IMR-90 (cell line): ENCODE results near the gene TUBG2. TPM values are rescaled to one million over a fixed set of nuclear protein-coding genes. Genes with fewer than 3 reads are reported as not detected.
A peak's percentile ranks its signal among the peaks of the same experiment; 100 is the strongest.

Experiments used
- ATAC-seq: fragments of 200-7000 bp; cut with Tn5 transposase; 2 replicates; pipeline ENCODE4 v1.9.1; 2020; ENCODE audit warnings: low read depth, mild to moderate bottlenecking, moderate library complexity
- BruUV-seq: library from RNA; stranded (reverse); fragments of 400-500 nt; replicated peaks from 2 replicates; lab custom pipeline; 2021; lab: Mats Ljungman, UMichigan
- CTCF ChIA-PET: fragments of 300-600 bp; formaldehyde crosslinking; extraction: SDS; loops from one replicate; lab custom pipeline; 2021; ENCODE audit warnings: antibody characterized with exemption; lab: Yijun Ruan, JAX
- POLR2A ChIA-PET: fragments of 300-600 bp; sonication (Branson Sonifier 250); formaldehyde crosslinking; loops from one replicate; lab custom pipeline; 2022; ENCODE audit warnings: antibody characterized with exemption; ENCODE audit not compliant: unreplicated experiment; lab: Charles Lee
- DNase-seq: peaks from one replicate; pipeline ENCODE4 v3.0.0; 2013
- H2AFZ ChIP-seq: replicated peaks from 2 replicates; pipeline ENCODE3; 2013; ENCODE audit warnings: low read length, mild to moderate bottlenecking; ENCODE audit not compliant: poor library complexity
- H2AK5ac ChIP-seq: 2 replicates; pipeline ENCODE4 v1.6.1; 2013; ENCODE audit warnings: low read depth, low read length, inconsistent platforms
- H2AK9ac ChIP-seq: replicated peaks from 2 replicates; pipeline ENCODE3; 2013; ENCODE audit warnings: mild to moderate bottlenecking, low read depth, low read length, moderate library complexity; ENCODE audit not compliant: poor library complexity
- H2BK120ac ChIP-seq: 2 replicates; pipeline ENCODE4 v1.6.1; 2013; ENCODE audit warnings: low read depth, low read length, inconsistent platforms
- H2BK15ac ChIP-seq: 3 replicates; pipeline ENCODE4 v1.6.1; 2013; ENCODE audit warnings: low read depth, low read length, inconsistent platforms
- H2BK20ac ChIP-seq: 2 replicates; pipeline ENCODE4 v1.6.1; 2013; ENCODE audit warnings: low read depth, mild to moderate bottlenecking, inconsistent platforms, low read length, moderate library complexity
- H2BK5ac ChIP-seq: 2 replicates; pipeline ENCODE4 v1.6.1; 2013; ENCODE audit warnings: mild to moderate bottlenecking, low read depth, low read length, inconsistent platforms; ENCODE audit not compliant: poor library complexity, severe bottlenecking
- H3K14ac ChIP-seq: replicated peaks from 2 replicates; pipeline ENCODE4 v1.6.1; 2013; ENCODE audit warnings: low read depth, low read length, inconsistent platforms
- H3K18ac ChIP-seq: 2 replicates; pipeline ENCODE4 v1.6.1; 2013; ENCODE audit warnings: low read depth, low read length, control low read depth
- H3K23ac ChIP-seq: 2 replicates; pipeline ENCODE4 v1.6.1; 2013; ENCODE audit warnings: low read depth, low read length, inconsistent platforms
- H3K27ac ChIP-seq: 2 replicates; pipeline ENCODE4 v1.5.1; 2013; ENCODE audit warnings: mild to moderate bottlenecking, control low read depth, low read length; ENCODE audit not compliant: insufficient read depth
- H3K27me3 ChIP-seq: 2 replicates; pipeline ENCODE4 v1.6.1; 2013; ENCODE audit warnings: low read length; ENCODE audit not compliant: control insufficient read depth, insufficient read depth
- H3K36me3 ChIP-seq: 2 replicates; pipeline ENCODE4 v1.6.1; 2013; ENCODE audit warnings: low read length, mixed read lengths; ENCODE audit not compliant: control insufficient read depth, insufficient read depth
- H3K4ac ChIP-seq: 2 replicates; pipeline ENCODE4 v1.6.1; 2013; ENCODE audit warnings: low read depth, low read length, inconsistent platforms
- H3K4me1 ChIP-seq: 2 replicates; pipeline ENCODE4 v1.6.1; 2013; ENCODE audit warnings: low read length, mixed read lengths; ENCODE audit not compliant: control insufficient read depth, insufficient read depth
- H3K4me2 ChIP-seq: 2 replicates; pipeline ENCODE4 v1.6.1; 2013; ENCODE audit warnings: low read depth, mild to moderate bottlenecking, control low read depth, low read length, moderate library complexity
- H3K4me3 ChIP-seq: 2 replicates; pipeline ENCODE4 v1.5.1; 2013; ENCODE audit warnings: low read depth, mild to moderate bottlenecking, control low read depth, low read length, moderate library complexity; ENCODE audit not compliant: insufficient read depth
- H3K56ac ChIP-seq: 2 replicates; pipeline ENCODE4 v1.6.1; 2013; ENCODE audit warnings: low read length, inconsistent platforms; ENCODE audit not compliant: insufficient read depth; ENCODE audit errors: extremely low read depth
- H3K79me1 ChIP-seq, 2 experiments: 2 replicates each; pipeline ENCODE4 v1.6.1; 2013; ENCODE audit warnings: low read length in 2 of 2, inconsistent platforms in 1 of 2, low read depth in 1 of 2
- H3K9ac ChIP-seq: 2 replicates; pipeline ENCODE4 v1.6.1; 2013; ENCODE audit warnings: low read depth, low read length, control low read depth
- H3K9me1 ChIP-seq: 2 replicates; pipeline ENCODE4 v1.6.1; 2013; ENCODE audit warnings: low read length, inconsistent platforms; ENCODE audit not compliant: insufficient read depth
- H3K9me3 ChIP-seq: 2 replicates; pipeline ENCODE4 v1.6.1; 2013; ENCODE audit warnings: low read length; ENCODE audit not compliant: control insufficient read depth, insufficient read depth
- H4K20me1 ChIP-seq: 2 replicates; pipeline ENCODE4 v1.6.1; 2013; ENCODE audit warnings: low read length, inconsistent platforms; ENCODE audit not compliant: insufficient read depth
- H4K5ac ChIP-seq: 2 replicates; pipeline ENCODE4 v1.6.1; 2013; ENCODE audit warnings: mild to moderate bottlenecking, low read depth, low read length, control low read depth
- H4K8ac ChIP-seq, 2 experiments: 2 replicates each; pipeline ENCODE4 v1.6.1; 2013; ENCODE audit warnings: low read depth in 2 of 2, low read length in 2 of 2, control low read depth in 1 of 2, inconsistent platforms in 1 of 2
- H4K91ac ChIP-seq: 2 replicates; pipeline ENCODE4 v1.6.1; 2013; ENCODE audit warnings: low read depth, low read length, inconsistent platforms; ENCODE audit not compliant: insufficient read depth
- BHLHE40 ChIP-seq: fragments of 150-350 bp; IDR thresholded peaks from 2 replicates; pipeline ENCODE4 v1.6.1; 2016; ENCODE audit warnings: mild to moderate bottlenecking, low read depth, low read length
- CHD1 ChIP-seq: IDR thresholded peaks from 2 replicates; pipeline ENCODE4 v1.6.1; 2012; ENCODE audit warnings: low read depth, low read length, improper control_type of control experiment
- CTCF ChIP-seq: conservative IDR thresholded peaks from 2 replicates; pipeline ENCODE4 v1.5.1; 2012; ENCODE audit warnings: mild to moderate bottlenecking, low read depth, low read length, improper control_type of control experiment
- ELK1 ChIP-seq: fragments of 150-350 bp; IDR thresholded peaks from 2 replicates; pipeline ENCODE4 v1.6.1; 2016; ENCODE audit warnings: low read depth, mild to moderate bottlenecking, low read length, moderate library complexity, borderline replicate concordance
- FOS ChIP-seq: fragments of 150-350 bp; IDR thresholded peaks from 2 replicates; pipeline ENCODE4 v1.6.1; 2016; ENCODE audit warnings: low read depth, low read length
- MAFK ChIP-seq: IDR thresholded peaks from 2 replicates; pipeline ENCODE4 v1.6.1; 2012; ENCODE audit warnings: low read depth, low read length, improper control_type of control experiment
- MAZ ChIP-seq: IDR thresholded peaks from 2 replicates; pipeline ENCODE4 v1.6.1; 2012; ENCODE audit warnings: low read depth, mild to moderate bottlenecking, low read length, improper control_type of control experiment, moderate library complexity, borderline replicate concordance
- MXI1 ChIP-seq: IDR thresholded peaks from 2 replicates; pipeline ENCODE4 v1.6.1; 2012; ENCODE audit warnings: low read depth, mild to moderate bottlenecking, low read length, moderate library complexity, borderline replicate concordance
- NFE2L2 ChIP-seq: fragments of 150-350 bp; IDR thresholded peaks from 2 replicates; pipeline ENCODE4 v1.6.1; 2016; ENCODE audit warnings: low read depth, mild to moderate bottlenecking, low read length
- POLR2A ChIP-seq: IDR thresholded peaks from 2 replicates; pipeline ENCODE4 v1.6.1; 2012; ENCODE audit warnings: mild to moderate bottlenecking, low read depth, low read length
- RAD21 ChIP-seq: IDR thresholded peaks from 2 replicates; pipeline ENCODE4 v1.6.1; 2012; ENCODE audit warnings: low read length, improper control_type of control experiment
- RCOR1 ChIP-seq: IDR thresholded peaks from 2 replicates; pipeline ENCODE4 v1.6.1; 2012; ENCODE audit warnings: mild to moderate bottlenecking, low read length, improper control_type of control experiment; ENCODE audit not compliant: insufficient replicate concordance
- RFX5 ChIP-seq: IDR thresholded peaks from 2 replicates; pipeline ENCODE4 v1.8.0; 2012; ENCODE audit warnings: low read depth, mild to moderate bottlenecking, low read length, moderate library complexity
- SMC3 ChIP-seq: fragments of 150-350 bp; IDR thresholded peaks from 2 replicates; pipeline ENCODE4 v1.6.1; 2016; ENCODE audit warnings: low read depth, mild to moderate bottlenecking, antibody characterized with exemption, low read length, moderate library complexity
- USF2 ChIP-seq: fragments of 150-350 bp; IDR thresholded peaks from 2 replicates; pipeline ENCODE4 v1.6.1; 2017; ENCODE audit warnings: mild to moderate bottlenecking, antibody characterized with exemption, low read length, low read depth
- WGBS, 2 experiments: methylation state at CpG; one replicate each; pipeline versions ENCODE4 v1.1.5 to v1.1.7; 2013; ENCODE audit warnings: missing lambda C conversion rate in 2 of 2; ENCODE audit not compliant: insufficient read length in 1 of 2; ENCODE audit errors: extremely low coverage in 2 of 2; 5-methylcytosine and 5-hydroxymethylcytosine counted together
- dilution Hi-C: fragments of 300-500 bp; cut with HindIII; formaldehyde crosslinking; loops from one replicate; pipeline ENCODE4 v1.14.3; 2018; ENCODE audit warnings: low sequenced_read_pairs; ENCODE audit not compliant: unreplicated experiment
- in situ Hi-C: fragments of 300-500 bp; cut with MboI; formaldehyde crosslinking; loops from 3 replicates; pipeline ENCODE4 v1.14.3; 2019; ENCODE audit warnings: low sequenced_read_pairs, inconsistent platforms, mixed read lengths
- intact Hi-C: fragments of 100-400 bp; cut with micrococcal nuclease; formaldehyde crosslinking; loops from 2 replicates; pipeline ENCODE4 v1.10.0; 2022
- polyA plus RNA-seq, 3 experiments: library from polyadenylated mRNA; depleted of rRNA; stranded (reverse); fragments of >200 nt; gene quantifications; 2 replicates each; pipeline ENCODE4 v1.2.3, GENCODE V29; 2012; ENCODE audit warnings: low replicate concordance in 1 of 3
- total RNA-seq: library from RNA; depleted of rRNA; stranded (reverse); fragments of >200 nt; gene quantifications from 2 replicates; pipeline ENCODE4 v1.2.3, GENCODE V29; 2012

TUBG2 gene
- total and polyA plus RNA-seq, 2 of the 4 experiments (the other 2 are of a cell fraction), result 3.6 to 24.6 TPM

GRCh38 chr17:42674755-42675347 lies 15.8 kb downstream of the TUBG2 start:
- Histone ChIP-seq H3K36me3 (peaks cover 32% of the 10 kb centered on the region), H3K9me1 (peaks cover 4% of the 10 kb centered on the region), H3K9me3 (no peaks in the 10 kb centered on the region), H2AFZ (no peak overlapping the region), H3K4ac (peak overlapping the region; percentile 42), H3K9ac (peak overlapping the region; percentile 24; the same call in 1 of the 2 replicates), H3K4me2 (peak overlapping the region; percentile 79), H3K18ac (no peak overlapping the region), H2BK15ac (no peak overlapping the region; the same call in 2 of the 3 replicates), H3K4me1 (peaks cover 26% of the 10 kb centered on the region), H4K8ac (peak overlapping the region in 1 of 2 experiments; percentile 17; a peak in 1 of 4 replicates), H4K20me1 (peaks cover 34% of the 10 kb centered on the region), H3K27ac (0 out of 2 replicates have a peak overlapping the region, but pooled peaks have one; percentile 1), H3K27me3 (no peaks in the 10 kb centered on the region), H3K56ac (no peak overlapping the region), H2BK5ac (no peak overlapping the region), H2BK20ac (no peak overlapping the region), H4K5ac (no peak overlapping the region), H2BK120ac (peak overlapping the region; percentile 44; the same call in 1 of the 2 replicates), H3K4me3 (peak overlapping the region; percentile 82), H4K91ac (no peak overlapping the region), H3K79me1 (peaks cover 12 to 70% of the 10 kb centered on the region in 2 experiments; a peak in 3 of 4 replicates), H3K23ac (peak overlapping the region; percentile 73; the same call in 1 of the 2 replicates), H2AK9ac (peak overlapping the region; percentile 71), H3K14ac (peak overlapping the region; percentile 69), H2AK5ac (peak overlapping the region; percentile 83)
- POLR2A ChIA-PET, result no interaction called here
- WGBS, 2 experiments, result no CpG with 5 or more reads among the region's 9 CpGs
- in situ Hi-C loops (loop anchor here (25.0 kb wide), 1 partner anchor 637 kb away; no protein-coding TSS in a partner anchor), dilution Hi-C loops (no loop called here), intact Hi-C loops (no loop called here)
- ATAC-seq (no peak), DNase-seq (no peak)
- CTCF ChIA-PET, result interaction anchor here (1.0 kb wide), 1 partner anchor 18 kb away, joined by 3 read pairs; no protein-coding TSS in a partner anchor
- no TSS peak for BruUV-seq
- no peak for TF ChIP-seq ELK1
- TF ChIP-seq MAFK, result no peak
- TF ChIP-seq POLR2A, result no peak
- TF ChIP-seq SMC3, result no peak
- TF ChIP-seq MAZ, result no peak
- TF ChIP-seq CHD1, result no peak
- no peak for TF ChIP-seq FOS
- TF ChIP-seq RFX5, result no peak
- no peak for TF ChIP-seq MXI1
- no peak for TF ChIP-seq USF2
- TF ChIP-seq RCOR1, result no peak
- no peak for TF ChIP-seq RAD21
- no peak for TF ChIP-seq BHLHE40
- TF ChIP-seq CTCF, result no peak
- TF ChIP-seq NFE2L2, result no peak
